Subcutaneous adipose tissue (tissue), 4 donors: ENCODE results near the gene FLRT2. TPM values are rescaled to one million over a fixed set of nuclear protein-coding genes. Genes with fewer than 3 reads are reported as not detected.

Source experiments
- total RNA-seq, 4 donors: library from RNA; depleted of rRNA; stranded (reverse); fragments of >200 nt; gene quantifications; one replicate each; pipeline ENCODE4 v1.1.0, GENCODE V29; 2016
- TF ChIP-seq, protein P1 (sequence below): fragments of 450-650 bp; IDR thresholded peaks from one replicate; pipeline ENCODE4 v1.5.1; 2016; ENCODE audit warnings: low read depth, mild to moderate bottlenecking, control low read depth, antibody characterized with exemption, moderate library complexity

The FLRT2 gene
- total RNA-seq, 4 donors from 2014 or later = 8.4 to 77.8 (median 19.1) TPM

- TF ChIP-seq, protein P1, sequence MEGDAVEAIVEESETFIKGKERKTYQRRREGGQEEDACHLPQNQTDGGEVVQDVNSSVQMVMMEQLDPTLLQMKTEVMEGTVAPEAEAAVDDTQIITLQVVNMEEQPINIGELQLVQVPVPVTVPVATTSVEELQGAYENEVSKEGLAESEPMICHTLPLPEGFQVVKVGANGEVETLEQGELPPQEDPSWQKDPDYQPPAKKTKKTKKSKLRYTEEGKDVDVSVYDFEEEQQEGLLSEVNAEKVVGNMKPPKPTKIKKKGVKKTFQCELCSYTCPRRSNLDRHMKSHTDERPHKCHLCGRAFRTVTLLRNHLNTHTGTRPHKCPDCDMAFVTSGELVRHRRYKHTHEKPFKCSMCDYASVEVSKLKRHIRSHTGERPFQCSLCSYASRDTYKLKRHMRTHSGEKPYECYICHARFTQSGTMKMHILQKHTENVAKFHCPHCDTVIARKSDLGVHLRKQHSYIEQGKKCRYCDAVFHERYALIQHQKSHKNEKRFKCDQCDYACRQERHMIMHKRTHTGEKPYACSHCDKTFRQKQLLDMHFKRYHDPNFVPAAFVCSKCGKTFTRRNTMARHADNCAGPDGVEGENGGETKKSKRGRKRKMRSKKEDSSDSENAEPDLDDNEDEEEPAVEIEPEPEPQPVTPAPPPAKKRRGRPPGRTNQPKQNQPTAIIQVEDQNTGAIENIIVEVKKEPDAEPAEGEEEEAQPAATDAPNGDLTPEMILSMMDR = no peak
Measured at GRCh38 chr14:85604714-85605113, 74.8 kb downstream of the FLRT2 start.

- TF ChIP-seq, protein P1 = no peak
Measured at GRCh38 chr14:85607651-85608081, 77.7 kb downstream of the FLRT2 start.

GRCh38 chr14:85613496-85613895 is 83.6 kb downstream of the FLRT2 start:
- TF ChIP-seq, protein P1 = no peak

- TF ChIP-seq, protein P1 = no peak
Measured at GRCh38 chr14:85616386-85616885, 86.5 kb downstream of the FLRT2 start.

- TF ChIP-seq, protein P1 = no peak
Measured at GRCh38 chr14:85616886-85617285, 86.9 kb downstream of the FLRT2 start.

DNA sequence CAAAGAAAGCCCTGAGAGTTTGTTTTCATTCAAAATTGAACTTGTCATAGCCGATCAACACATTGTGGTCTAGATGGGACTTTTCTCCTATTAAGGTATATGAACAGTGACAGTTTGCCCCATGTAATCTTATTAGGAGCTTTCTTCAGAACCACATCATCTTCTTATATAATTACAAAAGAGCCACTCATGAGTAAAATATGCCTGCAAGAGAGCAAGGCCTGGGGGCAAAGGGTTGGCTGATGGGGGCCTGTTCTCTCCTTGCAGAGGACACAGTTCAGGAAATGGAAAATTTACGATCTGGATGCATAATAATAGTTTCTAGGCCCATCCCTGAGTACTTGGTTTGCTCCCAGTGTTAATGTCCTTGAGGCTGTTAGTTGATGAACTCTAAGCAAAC is 87.8 kb downstream of the FLRT2 start:
- TF ChIP-seq, protein P1 = no peak

DNA sequence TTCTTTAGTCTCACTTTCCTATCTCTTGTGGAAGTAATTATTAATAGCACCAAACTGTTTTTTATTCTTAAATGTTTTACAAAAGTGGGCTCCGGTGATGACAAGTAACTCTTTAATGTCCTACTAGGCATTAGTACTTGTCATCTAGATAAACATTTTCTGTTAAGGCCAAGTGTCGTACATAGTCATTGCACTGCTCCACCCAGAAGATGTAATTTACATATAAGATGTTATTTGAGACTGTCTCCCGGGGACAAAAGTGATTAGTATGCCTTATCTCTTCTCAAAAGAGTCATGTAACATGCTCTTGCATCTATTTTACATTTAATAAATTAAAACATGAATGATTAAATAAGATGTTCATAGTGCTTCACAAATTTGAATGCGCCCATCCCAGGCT is 88.4 kb downstream of the FLRT2 start:
- TF ChIP-seq, protein P1 = no peak
